OCI-LY7 (cell line): Measurements from ENCODE around the gene OGA.

Experiments
- CTCF ChIP-seq: fragments of 200-600 bp; sonication (generic); conservative IDR thresholded peaks from 2 replicates; pipeline ENCODE4 v1.5.1; 2014; ENCODE audit warnings: mild to moderate bottlenecking, antibody characterized with exemption, low read length, moderate library complexity, mixed read lengths
- EZH2phosphoT487 ChIP-seq: fragments of 200-600 bp; sonication (generic); IDR thresholded peaks from 2 replicates; pipeline ENCODE4 v1.6.1; 2018; ENCODE audit warnings: low read depth, borderline replicate concordance, mild to moderate bottlenecking, mixed run types, antibody characterized with exemption, low read length, moderate library complexity, mixed read lengths

GRCh38 chr10:101769541-101770180 lies 48.6 kb downstream of the OGA start:
- TF ChIP-seq CTCF: no peak
- no peak for TF ChIP-seq EZH2phosphoT487
